ENCODE results near the gene PHF1.

DNA sequence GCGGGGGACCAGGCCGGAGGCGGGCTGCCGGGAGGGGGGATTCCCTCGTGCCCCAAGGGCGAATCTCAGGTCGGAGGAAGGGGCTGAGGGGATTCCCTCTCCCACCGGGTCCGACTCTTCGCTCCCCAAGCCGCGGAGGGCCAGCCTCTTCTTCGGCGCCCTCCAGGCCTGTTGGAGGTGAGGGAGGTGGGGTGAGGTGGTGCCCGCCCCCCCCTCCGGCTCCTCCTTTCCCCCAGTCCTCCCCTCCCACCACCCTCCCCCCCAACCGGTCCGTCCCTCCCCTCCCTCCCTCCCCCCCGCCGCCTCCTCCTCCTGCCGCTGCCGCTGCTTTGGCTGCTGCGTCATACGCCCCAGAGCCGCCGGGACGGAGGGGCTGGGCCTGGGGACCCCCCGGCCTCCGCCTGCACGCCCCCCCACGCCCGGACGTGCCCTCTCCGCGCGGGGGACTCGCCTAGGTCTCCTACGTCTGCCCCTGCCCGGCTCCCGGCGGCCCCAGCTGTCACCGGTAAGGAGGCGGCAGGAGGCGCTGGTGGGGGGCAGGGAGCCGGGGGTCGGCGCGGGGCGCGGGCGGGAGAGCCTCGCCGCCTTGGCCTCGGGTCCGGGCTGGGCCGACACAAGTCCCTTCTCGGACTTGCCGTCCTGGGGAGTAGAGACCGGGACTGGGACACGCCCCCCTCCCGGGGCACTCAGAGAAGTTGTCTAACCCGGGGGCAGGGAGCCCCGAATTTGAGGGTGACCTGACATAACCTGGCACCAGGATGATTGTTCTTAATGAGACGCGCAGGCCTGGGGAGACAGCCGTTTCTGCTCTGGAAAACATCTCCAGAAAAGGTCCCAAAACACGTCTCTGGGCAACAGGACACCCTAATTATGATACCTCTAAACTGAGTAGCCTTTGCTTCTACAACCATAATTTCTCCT, at the start of gene PHF1:
- TF ChIP-seq POLR2A (IDR thresholded peaks at IDR 0.05) = peak in 1 of 2 donors; percentile 47
- TF ChIP-seq POLR2AphosphoS5 (IDR thresholded peaks at IDR 0.05; ENCODE audit: insufficient read depth in 1 of 2, low read depth in 1 of 2) = peak in 1 of 2 donors; percentile 66

Data from vagina (tissue), 2 donors.